ENCODE results near the gene AHDC1. TPM values are rescaled to one million over a fixed set of nuclear protein-coding genes. Genes with fewer than 3 reads are reported as not detected.
A peak's percentile ranks its signal among the peaks of the same experiment; 100 is the strongest.

The AHDC1 gene
- total RNA-seq, 1 donor from 2014 or later = 124 TPM

DNA sequence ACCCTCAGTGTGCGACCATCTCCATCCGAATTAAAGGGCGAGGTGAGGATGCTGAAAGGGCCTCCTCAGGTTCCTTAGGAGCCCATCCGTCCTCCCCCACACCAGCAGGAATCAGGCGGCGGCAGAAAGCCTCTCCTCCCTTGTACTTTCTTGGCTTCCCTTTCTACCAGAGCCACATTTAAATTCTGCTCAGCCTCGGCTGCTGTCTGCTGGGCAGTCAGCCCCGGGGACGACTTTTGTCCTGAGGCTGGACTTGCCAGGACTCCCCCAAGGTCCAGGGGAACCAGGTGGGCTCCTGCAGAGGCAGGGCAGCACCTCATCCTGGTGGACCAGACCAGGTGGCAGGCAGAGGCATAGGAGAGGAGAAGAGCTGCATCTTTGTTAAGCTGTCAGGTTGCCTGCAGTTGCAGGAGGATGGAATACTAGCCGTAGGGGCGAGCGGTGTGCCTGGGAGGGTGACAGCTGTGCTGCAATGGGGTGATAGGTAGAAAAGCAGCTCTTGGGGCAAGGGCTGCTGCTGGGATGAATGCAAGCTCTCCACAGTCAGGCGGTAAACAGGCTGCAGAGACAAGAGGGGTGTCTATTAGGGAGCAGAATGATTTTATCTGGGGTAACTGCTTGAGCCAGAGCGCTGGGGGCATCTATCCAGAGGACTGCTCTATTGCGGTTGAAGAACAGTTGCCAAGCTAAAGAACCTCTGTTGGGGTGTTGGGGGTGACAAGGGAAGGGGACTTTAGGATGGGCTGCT lies 67.8 kb downstream of the AHDC1 start:
- no peaks in the 10 kb centered on the region for H3K9me3 Mint-ChIP-seq (ENCODE audit: unreplicated experiment)
- H3K4me3 Mint-ChIP-seq (ENCODE audit: unreplicated experiment) = peak overlapping the region; percentile 10
- no peak for DNase-seq (ENCODE audit: extremely low spot score, unreplicated experiment)
- peaks cover 30% of the 10 kb centered on the region for H3K36me3 Mint-ChIP-seq (ENCODE audit: unreplicated experiment)
- peak overlapping the region; percentile 87 for H3K27ac Mint-ChIP-seq (ENCODE audit: unreplicated experiment)
- H3K27me3 Mint-ChIP-seq (ENCODE audit: unreplicated experiment) = no peaks in the 10 kb centered on the region
- TF ChIP-seq, protein P1, sequence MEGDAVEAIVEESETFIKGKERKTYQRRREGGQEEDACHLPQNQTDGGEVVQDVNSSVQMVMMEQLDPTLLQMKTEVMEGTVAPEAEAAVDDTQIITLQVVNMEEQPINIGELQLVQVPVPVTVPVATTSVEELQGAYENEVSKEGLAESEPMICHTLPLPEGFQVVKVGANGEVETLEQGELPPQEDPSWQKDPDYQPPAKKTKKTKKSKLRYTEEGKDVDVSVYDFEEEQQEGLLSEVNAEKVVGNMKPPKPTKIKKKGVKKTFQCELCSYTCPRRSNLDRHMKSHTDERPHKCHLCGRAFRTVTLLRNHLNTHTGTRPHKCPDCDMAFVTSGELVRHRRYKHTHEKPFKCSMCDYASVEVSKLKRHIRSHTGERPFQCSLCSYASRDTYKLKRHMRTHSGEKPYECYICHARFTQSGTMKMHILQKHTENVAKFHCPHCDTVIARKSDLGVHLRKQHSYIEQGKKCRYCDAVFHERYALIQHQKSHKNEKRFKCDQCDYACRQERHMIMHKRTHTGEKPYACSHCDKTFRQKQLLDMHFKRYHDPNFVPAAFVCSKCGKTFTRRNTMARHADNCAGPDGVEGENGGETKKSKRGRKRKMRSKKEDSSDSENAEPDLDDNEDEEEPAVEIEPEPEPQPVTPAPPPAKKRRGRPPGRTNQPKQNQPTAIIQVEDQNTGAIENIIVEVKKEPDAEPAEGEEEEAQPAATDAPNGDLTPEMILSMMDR (IDR thresholded peaks at IDR 0.05) = no peak
- peaks cover 63% of the 10 kb centered on the region for H3K4me1 Mint-ChIP-seq (ENCODE audit: unreplicated experiment)

- peak overlapping the region; percentile 87 for H3K27ac Mint-ChIP-seq (ENCODE audit: unreplicated experiment)
- TF ChIP-seq, protein P1 (IDR thresholded peaks at IDR 0.05) = no peak
- H3K36me3 Mint-ChIP-seq (ENCODE audit: unreplicated experiment) = peaks cover 30% of the 10 kb centered on the region
- DNase-seq (ENCODE audit: extremely low spot score, unreplicated experiment) = no peak
- no peaks in the 10 kb centered on the region for H3K9me3 Mint-ChIP-seq (ENCODE audit: unreplicated experiment)
- H3K4me3 Mint-ChIP-seq (ENCODE audit: unreplicated experiment) = no peak overlapping the region
- no peaks in the 10 kb centered on the region for H3K27me3 Mint-ChIP-seq (ENCODE audit: unreplicated experiment)
- peaks cover 56% of the 10 kb centered on the region for H3K4me1 Mint-ChIP-seq (ENCODE audit: unreplicated experiment)
Measured at GRCh38 chr1:27535386-27535785, 68.6 kb downstream of the AHDC1 start.

GRCh38 chr1:27531959-27532685 lies 71.8 kb downstream of the AHDC1 start:
- peaks cover 50% of the 10 kb centered on the region for H3K4me1 Mint-ChIP-seq (ENCODE audit: unreplicated experiment)
- TF ChIP-seq, protein P1 (IDR thresholded peaks at IDR 0.05) = no peak

GRCh38 chr1:27530192-27530591 lies 73.8 kb downstream of the AHDC1 start:
- Mint-ChIP-seq H3K36me3 (ENCODE audit: unreplicated experiment) (peaks cover 31% of the 10 kb centered on the region), H3K9me3 (ENCODE audit: unreplicated experiment) (no peaks in the 10 kb centered on the region), H3K27me3 (ENCODE audit: unreplicated experiment) (no peaks in the 10 kb centered on the region), H3K4me1 (ENCODE audit: unreplicated experiment) (peaks cover 50% of the 10 kb centered on the region), H3K4me3 (ENCODE audit: unreplicated experiment) (no peak overlapping the region), H3K27ac (ENCODE audit: unreplicated experiment) (peak overlapping the region; percentile 87)
- DNase-seq (ENCODE audit: extremely low spot score, unreplicated experiment) = no peak
- TF ChIP-seq, protein P1 (IDR thresholded peaks at IDR 0.05) = no peak

More at GRCh38 chr1:27531959-27532685, 71.8 kb downstream of the AHDC1 start:
- Mint-ChIP-seq H3K27ac (ENCODE audit: unreplicated experiment) (peak overlapping the region; percentile 73), H3K9me3 (ENCODE audit: unreplicated experiment) (no peaks in the 10 kb centered on the region), H3K36me3 (ENCODE audit: unreplicated experiment) (peaks cover 31% of the 10 kb centered on the region), H3K4me3 (ENCODE audit: unreplicated experiment) (no peak overlapping the region), H3K27me3 (ENCODE audit: unreplicated experiment) (no peaks in the 10 kb centered on the region)
- no peak for DNase-seq (ENCODE audit: extremely low spot score, unreplicated experiment)

- H3K36me3 Mint-ChIP-seq (ENCODE audit: unreplicated experiment) = peaks cover 31% of the 10 kb centered on the region
- peaks cover 53% of the 10 kb centered on the region for H3K4me1 Mint-ChIP-seq (ENCODE audit: unreplicated experiment)
- H3K27ac Mint-ChIP-seq (ENCODE audit: unreplicated experiment) = peak overlapping the region; percentile 87
- TF ChIP-seq, protein P1 (IDR thresholded peaks at IDR 0.05) = no peak
- H3K27me3 Mint-ChIP-seq (ENCODE audit: unreplicated experiment) = no peaks in the 10 kb centered on the region
- DNase-seq (ENCODE audit: extremely low spot score, unreplicated experiment) = no peak
- H3K4me3 Mint-ChIP-seq (ENCODE audit: unreplicated experiment) = no peak overlapping the region
- H3K9me3 Mint-ChIP-seq (ENCODE audit: unreplicated experiment) = no peaks in the 10 kb centered on the region
Measured at GRCh38 chr1:27529704-27530018, 74.3 kb downstream of the AHDC1 start.
